CD4-positive, alpha-beta T cell (primary cell): ENCODE measurements around the gene PDIA3. TPM values are rescaled to one million over a fixed set of nuclear protein-coding genes. Genes with fewer than 3 reads are reported as not detected.
"Not testable (repeated sequence)": the region's sequence is repeated elsewhere in the genome, so short reads cannot be mapped to it uniquely, and the experiment has no call there.

ENCODE experiments used
- ATAC-seq: fragments of 200-7000 bp; cut with Tn5 transposase; one replicate; pipeline ENCODE4 v1.10.0; 2022; ENCODE audit warnings: mild to moderate bottlenecking; ENCODE audit not compliant: poor library complexity
- CTCF ChIA-PET: fragments of 350-600 bp; sonication (Branson Sonifier 250); formaldehyde crosslinking; loops from one replicate; lab custom pipeline; 2021; ENCODE audit warnings: antibody characterized with exemption, inconsistent platforms; lab: Charles Lee
- POLR2A ChIA-PET: fragments of 350-600 bp; sonication (Branson Sonifier 250); formaldehyde crosslinking; loops from one replicate; lab custom pipeline; 2021; ENCODE audit warnings: antibody characterized with exemption, inconsistent platforms; lab: Charles Lee
- DNase-seq, 14 experiments: peaks; one replicate each; pipeline ENCODE4 v3.0.0-alpha.2; 2013 to 2020; ENCODE audit warnings: mixed read lengths in 2 of 14
- H3K27ac ChIP-seq, 2 donors: one replicate each; pipeline versions ENCODE4 v1.5.1 to v1.7.0; 2013; ENCODE audit warnings: low read length in 2 of 2, low read depth in 1 of 2, mild to moderate bottlenecking in 1 of 2
- H3K27me3 ChIP-seq, 2 experiments: 1 replicate in 1 of 2; 2 replicates in 1 of 2; pipeline versions ENCODE4 v1.6.1 to v1.7.0; 2013; ENCODE audit warnings: low read length in 2 of 2, control low read depth in 1 of 2, mild to moderate bottlenecking in 1 of 2, moderate library complexity in 1 of 2; ENCODE audit not compliant: insufficient read depth in 2 of 2, control insufficient read depth in 1 of 2
- H3K36me3 ChIP-seq: one replicate; pipeline ENCODE4 v1.6.1; 2013; ENCODE audit warnings: low read length, control low read depth; ENCODE audit not compliant: insufficient read depth
- H3K4me1 ChIP-seq: one replicate; pipeline ENCODE4 v1.6.1; 2013; ENCODE audit warnings: low read length, control low read depth; ENCODE audit not compliant: insufficient read depth
- H3K4me3 ChIP-seq: one replicate; pipeline ENCODE4 v1.5.1; 2013; ENCODE audit warnings: mild to moderate bottlenecking, low read length, moderate library complexity
- H3K9me3 ChIP-seq, 2 experiments: 1 replicate in 1 of 2; 2 replicates in 1 of 2; pipeline versions ENCODE4 v1.6.1 to v1.7.0; 2013; ENCODE audit warnings: low read length in 2 of 2, mild to moderate bottlenecking in 2 of 2, control low read depth in 1 of 2, moderate library complexity in 1 of 2; ENCODE audit not compliant: control insufficient read depth in 1 of 2, insufficient read depth in 1 of 2
- H3K27ac Mint-ChIP-seq: one replicate; pipeline ENCODE4 v1.8.0; 2020; ENCODE audit warnings: mixed read lengths
- H3K27me3 Mint-ChIP-seq: one replicate; pipeline ENCODE4 v1.8.0; 2021; ENCODE audit warnings: mixed read lengths
- H3K36me3 Mint-ChIP-seq: one replicate; pipeline ENCODE4 v1.8.0; 2021; ENCODE audit warnings: low read depth, mixed read lengths
- H3K4me1 Mint-ChIP-seq: one replicate; pipeline ENCODE4 v1.8.0; 2021; ENCODE audit warnings: low read depth, mixed read lengths
- H3K4me3 Mint-ChIP-seq: one replicate; pipeline ENCODE4 v1.8.0; 2020; ENCODE audit warnings: mild to moderate bottlenecking, mixed read lengths
- H3K9me3 Mint-ChIP-seq: one replicate; pipeline ENCODE4 v1.8.0; 2020; ENCODE audit warnings: mixed read lengths
- CTCF ChIP-seq: fragments of 200-600 bp; IDR thresholded peaks from one replicate; pipeline ENCODE4 v1.8.0; 2022; ENCODE audit warnings: antibody characterized with exemption, mild to moderate bottlenecking
- intact Hi-C, 2 experiments: fragments of 100-400 bp; cut with DNase I in 1 of 2; cut with micrococcal nuclease in 1 of 2; formaldehyde crosslinking; loops; one replicate each; pipeline versions ENCODE4 v1.15.1 to v1.9.0; 2023 to 2025; cut with DNase I, micrococcal nuclease
- total RNA-seq, 174 experiments: library from RNA in 2 of 174; stranded (reverse) in 2 of 174; gene quantifications; one replicate each; pipeline ENCODE4 v1.2.3 and lab custom pipeline; 2021 to 2026

Gene PDIA3
- total RNA-seq, 2 experiments from 2014 or later = 179 to 200 TPM

- no peaks in the 10 kb centered on the region for H3K27me3 Mint-ChIP-seq
- DNase-seq (no peak), ATAC-seq (no peak)
- CTCF ChIA-PET = interaction anchor here (1.6 kb wide), 1 partner anchor 16 kb away, joined by 4 read pairs; the partner anchor contains the start of gene SERF2
- Histone ChIP-seq H3K9me3 (no peaks in the 10 kb centered on the region), H3K36me3 (peaks cover 81% of the 10 kb centered on the region), H3K4me3 (no peak overlapping the region), H3K27ac (no peak overlapping the region), H3K4me1 (no peaks in the 10 kb centered on the region), H3K27me3 (no peaks in the 10 kb centered on the region)
- intact Hi-C loops = no loop called here
- no peaks in the 10 kb centered on the region for H3K9me3 Mint-ChIP-seq
- peaks cover 4% of the 10 kb centered on the region for H3K4me1 Mint-ChIP-seq
- TF ChIP-seq CTCF = no peak
- POLR2A ChIA-PET = interaction anchor here (1.1 kb wide), 1 partner anchor 16 kb away, joined by 4 read pairs; the partner anchor contains the start of gene MFAP1
- H3K27ac Mint-ChIP-seq = no peak overlapping the region
- H3K4me3 Mint-ChIP-seq = no peak overlapping the region
- H3K36me3 Mint-ChIP-seq = peaks cover 81% of the 10 kb centered on the region
These were observed 62.3 kb downstream of the PDIA3 start for GRCh38 chr15:43808435-43808950.

- Mint-ChIP-seq H3K9me3 (no peaks in the 10 kb centered on the region), H3K27me3 (no peaks in the 10 kb centered on the region), H3K4me3 (no peak overlapping the region), H3K4me1 (peaks cover 4% of the 10 kb centered on the region), H3K27ac (no peak overlapping the region), H3K36me3 (peaks cover 84% of the 10 kb centered on the region)
- no peaks in the 10 kb centered on the region for H3K9me3 ChIP-seq
- ChIA-PET POLR2A (interaction anchor here (1.1 kb wide), 2 partner anchors 9 to 16 kb away, joined by 3 to 4 read pairs; partner anchors contain the start of genes HYPK, MFAP1 and SERINC4), CTCF (interaction anchor here (0.8 to 1.6 kb wide), 4 partner anchors 9 to 33 kb away, joined by 3 to 5 read pairs (median 4); partner anchors contain the start of genes ELL3, HYPK, SERF2 and SERINC4)
- ATAC-seq (no peak), DNase-seq (no peak)
- intact Hi-C loops = no loop called here
- H3K4me3 ChIP-seq = no peak overlapping the region
- TF ChIP-seq CTCF = no peak
- H3K36me3 ChIP-seq = peaks cover 84% of the 10 kb centered on the region
- no peaks in the 10 kb centered on the region for H3K4me1 ChIP-seq
- no peaks in the 10 kb centered on the region for H3K27me3 ChIP-seq
- no peak overlapping the region for H3K27ac ChIP-seq
These were observed 62.9 kb downstream of the PDIA3 start for GRCh38 chr15:43808960-43809678.

GRCh38 chr15:43815064-43815463 lies 68.8 kb downstream of the PDIA3 start:
- H3K27me3 Mint-ChIP-seq, H3K4me1 Mint-ChIP-seq, H3K9me3 Mint-ChIP-seq, H3K9me3 ChIP-seq, H3K27ac Mint-ChIP-seq, intact Hi-C loops, DNase-seq, ATAC-seq, H3K27me3 ChIP-seq, H3K4me3 Mint-ChIP-seq, H3K27ac ChIP-seq, H3K4me3 ChIP-seq: not testable (repeated sequence)
- peaks cover 15% of the 10 kb centered on the region for H3K4me1 ChIP-seq
- ChIA-PET CTCF (interaction anchor here (1.0 kb wide), 1 partner anchor 38 kb away, joined by 3 read pairs; the partner anchor contains the start of gene ELL3), POLR2A (interaction anchor here (1.4 kb wide), 1 partner anchor 15 kb away, joined by 5 read pairs; the partner anchor contains the start of gene HYPK)
- H3K36me3 ChIP-seq = peaks cover 72% of the 10 kb centered on the region
- H3K36me3 Mint-ChIP-seq = peaks cover 67% of the 10 kb centered on the region
